WTC11 (cell line): ENCODE data around the gene UMODL1. TPM values are rescaled to one million over a fixed set of nuclear protein-coding genes. Genes with fewer than 3 reads are reported as not detected.

Experiments used
- ATAC-seq: fragments of 200-7000 bp; cut with Tn5 transposase; 2 replicates; pipeline ENCODE4 v1.10.0; 2021; ENCODE audit warnings: mild to moderate bottlenecking, moderate library complexity
- CTCF ChIA-PET: fragments of 300-600 bp; sonication (Branson Sonifier 250); formaldehyde crosslinking; loops from one replicate; lab custom pipeline; 2021; ENCODE audit warnings: antibody characterized with exemption; lab: Charles Lee
- POLR2A ChIA-PET: fragments of 350-600 bp; sonication (Branson Sonifier 250); formaldehyde crosslinking; loops from one replicate; lab custom pipeline; 2021; ENCODE audit warnings: antibody characterized with exemption; lab: Charles Lee
- DNase-seq: peaks from one replicate; pipeline ENCODE4 v3.0.0; 2021; ENCODE audit warnings: low spot score
- H3K27ac Mint-ChIP-seq: 2 replicates; pipeline ENCODE4 v1.8.0; 2021; ENCODE audit warnings: mixed read lengths
- H3K27me3 Mint-ChIP-seq: 2 replicates; pipeline ENCODE4 v1.8.0; 2021; ENCODE audit warnings: low read depth, mild to moderate bottlenecking, moderate library complexity, mixed read lengths
- H3K36me3 Mint-ChIP-seq: 2 replicates; pipeline ENCODE4 v1.8.0; 2021; ENCODE audit warnings: mixed read lengths
- H3K4me1 Mint-ChIP-seq: 2 replicates; pipeline ENCODE4 v1.8.0; 2022; ENCODE audit warnings: mixed read lengths
- H3K4me3 Mint-ChIP-seq: 2 replicates; pipeline ENCODE4 v1.8.0; 2021; ENCODE audit warnings: mild to moderate bottlenecking, moderate library complexity, mixed read lengths
- H3K9me3 Mint-ChIP-seq: 2 replicates; pipeline ENCODE4 v1.8.0; 2021; ENCODE audit warnings: mixed read lengths
- EMX1 ChIP-seq: fragments of 250-450 bp; sonication (Bioruptor Pico); IDR thresholded peaks from 2 replicates; pipeline ENCODE4 v1.8.0; 2021; ENCODE audit warnings: mild to moderate bottlenecking
- FOXJ3 ChIP-seq: sonication (generic); formaldehyde crosslinking; IDR thresholded peaks from 2 replicates; pipeline ENCODE4 v1.9.0; 2021; ENCODE audit warnings: missing genetic modification reagents, mild to moderate bottlenecking, borderline replicate concordance
- FOXK1 ChIP-seq: sonication (generic); formaldehyde crosslinking; IDR thresholded peaks from 2 replicates; pipeline ENCODE4 v1.8.0; 2022; ENCODE audit warnings: mild to moderate bottlenecking, moderate library complexity, missing genetic modification reagents
- GTF2I ChIP-seq: fragments of 250-450 bp; sonication (Bioruptor Pico); conservative IDR thresholded peaks from 2 replicates; pipeline ENCODE4 v1.4.0; 2021; ENCODE audit warnings: mild to moderate bottlenecking
- JUN ChIP-seq: sonication (generic); formaldehyde crosslinking; IDR thresholded peaks from 2 replicates; pipeline ENCODE4 v1.8.0; 2023; ENCODE audit warnings: mild to moderate bottlenecking, missing genetic modification reagents
- OVOL2 ChIP-seq: fragments of 250-450 bp; sonication (Bioruptor Pico); IDR thresholded peaks from 2 replicates; pipeline ENCODE4 v1.9.0; 2021; ENCODE audit warnings: mild to moderate bottlenecking, borderline replicate concordance
- PRDM15 ChIP-seq: sonication (generic); formaldehyde crosslinking; IDR thresholded peaks from 2 replicates; pipeline ENCODE4 v1.8.0; 2022; ENCODE audit warnings: missing genetic modification reagents
- PRRX2 ChIP-seq: fragments of 250-450 bp; sonication (Bioruptor Pico); IDR thresholded peaks from 2 replicates; pipeline ENCODE4 v1.8.0; 2021; ENCODE audit warnings: mild to moderate bottlenecking
- RELA ChIP-seq: sonication (generic); formaldehyde crosslinking; IDR thresholded peaks from 2 replicates; pipeline ENCODE4 v1.8.1; 2022; ENCODE audit warnings: missing genetic modification reagents, mild to moderate bottlenecking, borderline replicate concordance
- ZBTB21 ChIP-seq: sonication (generic); formaldehyde crosslinking; IDR thresholded peaks from 2 replicates; pipeline ENCODE4 v1.8.1; 2023; ENCODE audit warnings: mild to moderate bottlenecking, missing genetic modification reagents, borderline replicate concordance
- ZNF121 ChIP-seq: sonication (generic); formaldehyde crosslinking; IDR thresholded peaks from 2 replicates; pipeline ENCODE4 v1.8.0; 2023; ENCODE audit warnings: missing genetic modification reagents
- ZNF138 ChIP-seq: sonication (generic); formaldehyde crosslinking; conservative IDR thresholded peaks from 2 replicates; pipeline ENCODE4 v1.8.1; 2022; ENCODE audit warnings: mild to moderate bottlenecking, moderate library complexity, missing genetic modification reagents
- ZNF219 ChIP-seq: sonication (generic); formaldehyde crosslinking; IDR thresholded peaks from 2 replicates; pipeline ENCODE4 v1.8.0; 2023; ENCODE audit warnings: missing genetic modification reagents, mild to moderate bottlenecking, borderline replicate concordance
- ZNF232 ChIP-seq: sonication (generic); formaldehyde crosslinking; IDR thresholded peaks from 2 replicates; pipeline ENCODE4 v1.8.0; 2022; ENCODE audit warnings: mild to moderate bottlenecking, missing genetic modification reagents
- total RNA-seq: library from RNA; stranded (reverse); gene quantifications from 3 replicates; pipeline ENCODE4 v1.2.3, GENCODE V29; 2021
- TF ChIP-seq, protein P1 (sequence below): sonication (generic); formaldehyde crosslinking; IDR thresholded peaks from 2 replicates; pipeline ENCODE4 v1.8.1; 2023; ENCODE audit warnings: mild to moderate bottlenecking, moderate library complexity, missing genetic modification reagents

Gene UMODL1
- total RNA-seq, 1 experiment from 2014 or later, result not detected

DNA sequence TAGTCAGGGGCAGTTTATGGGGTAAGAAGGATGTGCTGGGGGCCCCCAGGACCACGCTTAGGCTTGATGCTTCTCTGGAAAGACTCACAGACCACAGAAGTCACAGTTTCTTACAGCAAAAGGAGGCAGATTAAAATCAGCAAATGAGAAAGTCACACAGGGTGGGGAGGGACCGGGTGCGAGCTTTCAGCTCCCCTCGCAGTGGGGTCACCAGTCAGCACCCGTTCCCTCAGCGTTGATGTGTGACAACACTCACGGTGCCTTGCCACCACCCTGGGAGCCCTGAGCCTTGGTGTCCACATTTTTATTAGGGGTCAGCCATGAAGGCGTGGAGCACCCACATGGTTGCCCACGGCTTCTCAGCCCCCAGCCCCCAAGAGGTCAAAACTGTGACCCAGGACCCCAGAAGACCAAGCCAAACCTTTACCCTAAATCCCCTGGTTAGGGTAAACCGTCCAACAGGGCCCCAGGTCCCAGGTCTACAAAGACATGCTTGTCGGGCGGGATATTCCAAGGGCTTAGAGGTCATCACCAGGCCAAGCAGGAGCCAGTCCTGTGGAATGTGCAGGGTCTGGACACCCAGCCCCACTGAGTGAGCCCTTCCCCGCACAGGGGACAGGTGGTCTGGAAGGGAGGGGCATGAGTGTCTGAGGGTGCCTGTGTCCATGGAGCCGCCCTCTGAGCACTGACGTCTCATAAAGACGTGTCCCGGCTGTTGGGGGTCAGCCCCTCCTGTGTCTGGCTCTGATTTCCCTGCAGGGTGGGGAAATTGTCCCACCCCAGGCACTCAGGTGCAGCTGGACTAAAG is 83.3 kb downstream of the UMODL1 start:
- ChIA-PET CTCF (interaction anchor here (0.6 to 1.6 kb wide), 4 partner anchors 9 to 155 kb away, joined by 3 to 5 read pairs (median 4); no protein-coding TSS in a partner anchor), POLR2A (no interaction called here)
- no peaks in the 10 kb centered on the region for H3K36me3 Mint-ChIP-seq
- DNase-seq (no peak), ATAC-seq (no peak)
- no peaks in the 10 kb centered on the region for H3K27me3 Mint-ChIP-seq
- no peak overlapping the region for H3K27ac Mint-ChIP-seq
- H3K9me3 Mint-ChIP-seq, result no peaks in the 10 kb centered on the region
- H3K4me3 Mint-ChIP-seq, result no peak overlapping the region
- no peak for TF ChIP-seq ZBTB21 (CRISPR knock-in tag)
- TF ChIP-seq RELA, result no peak
- no peak for TF ChIP-seq PRDM15 (CRISPR knock-in tag)
- TF ChIP-seq ZNF232 (CRISPR knock-in tag), result no peak
- TF ChIP-seq ZNF138 (CRISPR knock-in tag), result no peak
- TF ChIP-seq GTF2I, result no peak
- H3K4me1 Mint-ChIP-seq, result no peaks in the 10 kb centered on the region

DNA sequence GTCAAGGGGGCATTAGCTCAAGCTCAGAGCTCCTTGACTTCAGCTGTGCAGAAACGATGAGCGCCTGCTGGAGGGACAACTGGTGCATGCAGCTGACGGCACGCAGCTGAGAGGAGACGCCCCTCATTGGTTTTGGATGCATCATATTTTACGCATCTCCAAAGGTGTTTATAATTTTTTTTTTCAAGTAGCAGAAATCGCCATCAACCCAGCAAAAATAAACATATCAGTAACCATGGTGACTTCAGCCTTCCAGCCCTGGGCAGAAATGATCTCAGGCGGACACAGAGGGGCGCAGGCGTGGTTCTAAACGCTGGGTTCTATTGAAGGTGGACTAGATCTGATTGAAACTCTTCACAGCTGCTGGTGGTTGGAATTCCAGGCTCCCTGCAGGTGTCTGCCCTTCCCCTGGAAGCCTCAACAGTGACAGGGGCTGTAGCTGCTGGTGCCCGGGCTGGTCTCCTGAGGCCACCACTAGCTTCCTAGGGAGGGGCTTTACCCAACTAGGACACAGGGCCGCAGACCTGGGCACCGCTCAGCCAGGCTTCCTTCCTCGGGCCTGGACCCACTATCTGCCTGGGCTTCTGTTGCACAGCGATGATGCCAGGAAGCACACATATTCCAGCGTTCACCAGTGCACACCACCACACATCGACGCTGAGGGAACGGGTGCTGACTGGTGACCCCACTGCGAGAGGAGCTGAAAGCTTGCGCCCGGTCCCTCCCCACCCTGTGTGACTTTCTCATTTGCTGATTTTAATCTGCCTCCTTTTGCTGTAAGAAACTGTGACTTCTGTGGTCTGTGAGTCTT is 84.1 kb downstream of the UMODL1 start:
- no peak overlapping the region for H3K27ac Mint-ChIP-seq
- H3K4me1 Mint-ChIP-seq, result no peaks in the 10 kb centered on the region
- H3K9me3 Mint-ChIP-seq, result no peaks in the 10 kb centered on the region
- H3K4me3 Mint-ChIP-seq, result no peak overlapping the region
- ChIA-PET POLR2A (no interaction called here), CTCF (interaction anchor here (0.6 to 1.5 kb wide), 3 partner anchors 10 to 155 kb away, joined by 3 to 5 read pairs (median 3); no protein-coding TSS in a partner anchor)
- TF ChIP-seq ZNF219 (CRISPR knock-in tag), result no peak
- TF ChIP-seq, protein P1, sequence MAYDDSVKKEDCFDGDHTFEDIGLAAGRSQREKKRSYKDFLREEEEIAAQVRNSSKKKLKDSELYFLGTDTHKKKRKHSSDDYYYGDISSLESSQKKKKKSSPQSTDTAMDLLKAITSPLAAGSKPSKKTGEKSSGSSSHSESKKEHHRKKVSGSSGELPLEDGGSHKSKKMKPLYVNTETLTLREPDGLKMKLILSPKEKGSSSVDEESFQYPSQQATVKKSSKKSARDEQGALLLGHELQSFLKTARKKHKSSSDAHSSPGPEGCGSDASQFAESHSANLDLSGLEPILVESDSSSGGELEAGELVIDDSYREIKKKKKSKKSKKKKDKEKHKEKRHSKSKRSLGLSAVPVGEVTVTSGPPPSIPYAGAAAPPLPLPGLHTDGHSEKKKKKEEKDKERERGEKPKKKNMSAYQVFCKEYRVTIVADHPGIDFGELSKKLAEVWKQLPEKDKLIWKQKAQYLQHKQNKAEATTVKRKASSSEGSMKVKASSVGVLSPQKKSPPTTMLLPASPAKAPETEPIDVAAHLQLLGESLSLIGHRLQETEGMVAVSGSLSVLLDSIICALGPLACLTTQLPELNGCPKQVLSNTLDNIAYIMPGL (CRISPR knock-in tag), result no peak
- no peak for TF ChIP-seq FOXK1 (CRISPR knock-in tag)
- TF ChIP-seq OVOL2 (CRISPR knock-in tag), result no peak
- no peak for TF ChIP-seq ZNF121
- no peak for TF ChIP-seq FOXJ3 (CRISPR knock-in tag)
- TF ChIP-seq PRRX2, result no peak
- TF ChIP-seq JUN (CRISPR knock-in tag), result no peak
- TF ChIP-seq EMX1, result no peak
- DNase-seq (no peak), ATAC-seq (no peak)
- no peaks in the 10 kb centered on the region for H3K27me3 Mint-ChIP-seq
- H3K36me3 Mint-ChIP-seq, result no peaks in the 10 kb centered on the region
